ENCODE results near the gene TMEM129.
A peak's percentile ranks its signal among the peaks of the same experiment; 100 is the strongest.

Gene TMEM129

DNA sequence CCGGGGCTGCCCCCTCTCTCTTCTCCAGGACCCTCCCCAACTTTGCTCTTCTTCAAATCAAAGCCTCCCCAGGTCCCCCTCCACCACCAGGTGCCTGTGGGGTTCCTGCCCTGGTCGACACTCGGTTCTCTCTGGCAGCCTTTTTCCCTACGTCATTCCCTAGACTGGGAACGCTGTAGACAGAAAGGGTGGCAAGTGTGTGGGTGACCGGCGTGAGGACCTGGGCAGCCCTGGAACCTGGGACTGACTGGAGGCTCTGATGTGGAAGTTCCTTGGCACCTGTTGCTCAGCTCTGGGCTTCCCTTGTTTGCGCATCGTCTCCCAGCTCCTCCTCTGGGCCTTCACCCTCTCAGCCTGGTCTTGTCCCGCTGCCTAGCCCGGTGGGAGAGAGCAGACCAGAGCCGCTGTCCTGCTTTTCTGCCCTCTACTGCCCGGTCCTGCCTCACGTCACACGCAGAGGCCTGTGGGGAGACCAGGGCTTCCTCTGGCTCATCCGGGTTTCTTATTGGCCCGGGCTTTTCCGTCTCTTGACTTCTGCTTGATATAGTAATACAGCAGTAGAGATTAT lies 1.5 kb upstream of the TMEM129 start:
- Mint-ChIP-seq H3K27me3 (no peaks in the 10 kb centered on the region), H3K27ac (peak overlapping the region; percentile 99), H3K36me3 (peaks cover 9% of the 10 kb centered on the region), H3K4me1 (ENCODE audit: low read depth) (peaks cover 57% of the 10 kb centered on the region), H3K4me3 (peak overlapping the region; percentile 95), H3K9me3 (ENCODE audit: low read depth) (no peaks in the 10 kb centered on the region)

DNA sequence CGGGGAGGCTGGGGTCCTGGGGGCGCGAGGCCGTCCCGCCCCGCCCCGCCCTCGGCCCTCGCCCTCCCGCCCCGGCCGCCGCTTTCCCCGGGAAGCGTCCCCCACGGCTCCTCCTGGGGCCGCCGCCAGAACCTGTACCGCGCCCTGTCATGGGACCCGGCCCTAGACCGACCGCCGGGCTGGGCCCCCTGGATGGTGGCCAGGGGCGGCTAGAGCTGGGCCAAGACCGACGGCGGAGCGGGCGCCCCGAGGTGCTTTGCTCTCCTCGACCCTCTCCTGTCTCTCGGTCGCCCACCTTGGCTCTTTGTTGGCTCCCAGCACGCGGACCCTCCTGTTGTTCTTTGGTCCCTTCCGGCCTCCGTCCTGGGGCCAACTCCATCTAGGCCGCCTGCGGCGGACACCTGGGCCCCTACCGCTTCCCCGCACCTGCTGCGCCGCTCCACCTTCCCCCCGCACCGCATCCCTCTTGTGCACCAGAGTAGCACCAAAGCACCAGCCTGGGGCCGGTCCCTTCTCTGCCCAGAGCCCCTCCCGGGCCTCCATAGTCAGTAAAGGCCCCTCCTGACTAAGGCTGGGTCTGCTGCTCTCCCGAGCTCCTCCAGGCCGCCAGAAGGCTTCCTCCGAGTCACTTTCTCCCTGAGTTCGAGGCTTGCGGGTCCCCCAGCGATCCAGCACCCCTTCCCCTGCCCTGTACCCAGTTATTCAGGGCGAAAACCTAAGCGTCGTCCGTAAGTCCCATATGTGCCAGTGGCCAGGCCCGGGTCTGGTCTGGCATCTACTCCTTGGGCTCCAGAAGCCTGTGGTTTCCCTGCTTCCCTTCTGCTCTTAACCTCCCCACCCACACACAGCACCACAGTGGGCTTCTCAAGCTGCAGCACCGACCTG lies 785 bp upstream of the TMEM129 start:
- no peaks in the 10 kb centered on the region for H3K9me3 Mint-ChIP-seq (ENCODE audit: low read depth)
- no peaks in the 10 kb centered on the region for H3K27me3 Mint-ChIP-seq
- H3K4me1 Mint-ChIP-seq (ENCODE audit: low read depth): peaks cover 54% of the 10 kb centered on the region
- H3K36me3 Mint-ChIP-seq: peaks cover 9% of the 10 kb centered on the region
- peak overlapping the region; percentile 95 for H3K4me3 Mint-ChIP-seq
- peak overlapping the region; percentile 99 for H3K27ac Mint-ChIP-seq

DNA sequence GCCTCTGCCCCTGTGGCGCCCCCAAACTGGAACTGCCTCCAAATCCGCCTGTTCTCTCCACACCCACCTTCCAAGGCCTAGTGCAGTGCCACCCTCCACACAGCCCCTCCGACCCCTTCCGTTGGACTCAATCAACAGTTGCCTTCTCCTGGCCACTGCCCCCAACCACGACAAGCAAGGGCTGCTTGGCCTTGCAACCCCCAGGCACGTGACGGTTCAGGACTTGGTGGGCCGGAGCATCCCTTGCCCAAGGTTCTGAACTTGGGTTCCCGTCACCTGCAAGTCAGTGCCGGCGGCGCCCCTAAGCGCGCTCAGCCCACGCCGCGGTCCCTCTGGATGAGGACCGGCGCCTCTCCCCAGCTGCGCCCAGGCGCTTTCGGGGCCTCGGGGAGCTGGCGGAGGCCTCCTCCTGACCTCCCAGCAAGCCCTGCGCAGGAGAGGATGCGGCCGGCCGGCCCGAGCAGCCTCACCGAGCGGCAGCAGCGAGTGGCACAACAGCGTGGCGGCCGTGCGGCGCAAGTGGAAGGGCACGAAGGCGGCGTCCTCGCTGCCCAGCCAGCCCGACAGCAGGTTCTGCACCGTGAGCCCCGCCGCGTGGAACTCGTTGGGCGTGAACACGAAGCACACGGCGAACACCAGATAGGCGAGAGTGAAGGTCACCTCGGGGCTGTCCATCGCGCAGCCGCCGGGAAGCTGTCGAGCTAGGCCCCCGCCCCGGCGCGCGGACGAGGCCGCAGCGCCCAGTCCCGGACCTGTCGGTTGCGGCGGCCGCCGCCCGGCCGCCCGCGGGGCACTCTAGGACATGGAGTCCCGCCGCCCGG lies 750 bp downstream of the TMEM129 start:
- no peaks in the 10 kb centered on the region for H3K27me3 Mint-ChIP-seq
- H3K27ac Mint-ChIP-seq: peak overlapping the region; percentile 92
- no peaks in the 10 kb centered on the region for H3K9me3 Mint-ChIP-seq (ENCODE audit: low read depth)
- H3K4me1 Mint-ChIP-seq (ENCODE audit: low read depth): peaks cover 50% of the 10 kb centered on the region
- H3K36me3 Mint-ChIP-seq: peaks cover 5% of the 10 kb centered on the region
- peak overlapping the region; percentile 94 for H3K4me3 Mint-ChIP-seq

DNA sequence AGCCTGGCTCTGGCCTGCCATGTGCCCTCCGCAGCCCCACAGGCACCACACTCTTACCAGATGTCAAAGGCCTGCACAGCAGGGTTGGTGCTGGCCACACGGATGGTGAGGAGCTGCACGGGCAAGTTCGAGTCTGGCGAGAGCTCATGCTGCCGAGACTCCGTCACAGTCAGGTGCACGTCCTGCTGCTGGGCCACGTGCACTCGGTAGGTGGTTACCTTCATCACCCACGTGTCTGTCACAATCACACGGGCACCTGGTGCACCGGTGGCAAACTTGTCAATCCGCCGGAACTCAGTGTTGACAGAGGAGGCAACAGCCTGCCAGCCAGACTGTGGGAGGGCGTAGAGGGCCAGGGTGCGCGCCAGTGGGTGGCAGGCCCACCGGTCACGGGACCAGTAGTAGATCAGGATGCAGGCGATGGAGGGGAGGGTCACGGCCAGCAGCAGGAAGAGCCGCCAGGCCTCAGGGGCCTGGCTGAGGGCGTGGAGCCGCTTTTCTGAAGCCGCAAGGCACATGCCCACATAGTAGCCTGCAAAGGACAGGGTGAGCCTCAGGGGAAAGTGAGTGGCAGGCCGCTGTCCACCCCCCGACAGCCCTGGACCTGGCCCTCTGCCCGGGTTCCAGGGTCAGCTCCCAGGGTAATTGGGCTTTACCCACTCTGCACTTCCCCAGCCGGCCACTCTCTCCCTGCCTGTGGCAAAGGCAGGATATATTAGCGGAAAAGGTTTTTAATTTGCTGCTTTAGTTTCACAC lies 2.9 kb downstream of the TMEM129 start:
- Mint-ChIP-seq H3K27me3 (no peaks in the 10 kb centered on the region), H3K4me3 (peak overlapping the region; percentile 94), H3K36me3 (peaks cover 4% of the 10 kb centered on the region), H3K27ac (no peak overlapping the region), H3K9me3 (ENCODE audit: low read depth) (no peaks in the 10 kb centered on the region), H3K4me1 (ENCODE audit: low read depth) (peaks cover 48% of the 10 kb centered on the region)

DNA sequence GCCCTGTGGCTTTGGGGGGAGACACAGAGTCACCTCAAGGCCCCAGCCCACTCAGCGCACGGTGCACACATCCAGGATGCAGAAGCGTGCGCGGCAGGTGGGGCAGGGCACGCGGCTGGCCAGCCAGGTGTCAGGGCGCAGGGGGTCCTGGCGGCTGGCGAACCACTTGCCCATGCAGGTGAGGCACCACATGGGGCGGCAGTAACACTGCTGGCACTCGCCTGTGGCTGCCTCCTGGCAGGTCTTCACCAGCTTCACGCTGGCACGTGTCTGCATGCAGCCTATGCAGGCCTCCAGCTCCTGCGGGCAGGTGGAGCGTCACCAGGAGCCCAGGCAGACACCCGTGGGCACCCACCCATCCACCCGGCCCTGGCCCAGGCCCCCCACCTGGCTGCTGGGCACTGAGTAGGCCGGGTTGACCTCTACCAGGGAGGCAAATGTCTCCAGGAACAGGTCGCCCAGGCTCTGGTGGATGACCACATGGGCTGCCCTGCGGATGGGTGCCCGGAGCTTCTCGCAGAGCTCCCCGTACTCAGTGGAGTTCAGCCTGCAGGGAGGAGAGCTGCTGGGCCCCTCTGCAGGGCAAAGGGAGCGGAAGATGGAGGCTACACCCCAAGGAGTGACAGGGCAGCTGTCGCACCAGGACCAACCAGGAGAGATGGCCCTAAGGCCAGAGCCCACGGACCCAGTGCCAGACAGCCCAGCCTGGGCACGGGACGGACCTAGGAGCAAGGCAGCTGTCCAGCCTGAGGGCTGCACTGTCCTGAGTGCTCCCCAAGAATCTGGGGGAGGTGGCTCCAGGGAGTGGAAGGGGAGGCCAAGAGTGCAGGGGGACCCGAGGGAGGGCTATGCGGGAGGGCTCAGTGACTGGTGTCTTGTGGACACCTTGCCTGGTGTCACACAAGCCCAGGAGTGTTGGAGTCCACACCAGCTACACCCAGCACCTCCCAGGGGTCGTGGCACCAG lies 3.7 kb downstream of the TMEM129 start:
- no peak overlapping the region for H3K4me3 Mint-ChIP-seq
- H3K36me3 Mint-ChIP-seq: no peaks in the 10 kb centered on the region
- H3K9me3 Mint-ChIP-seq (ENCODE audit: low read depth): no peaks in the 10 kb centered on the region
- H3K27ac Mint-ChIP-seq: no peak overlapping the region
- H3K4me1 Mint-ChIP-seq (ENCODE audit: low read depth): peaks cover 39% of the 10 kb centered on the region
- no peaks in the 10 kb centered on the region for H3K27me3 Mint-ChIP-seq

DNA sequence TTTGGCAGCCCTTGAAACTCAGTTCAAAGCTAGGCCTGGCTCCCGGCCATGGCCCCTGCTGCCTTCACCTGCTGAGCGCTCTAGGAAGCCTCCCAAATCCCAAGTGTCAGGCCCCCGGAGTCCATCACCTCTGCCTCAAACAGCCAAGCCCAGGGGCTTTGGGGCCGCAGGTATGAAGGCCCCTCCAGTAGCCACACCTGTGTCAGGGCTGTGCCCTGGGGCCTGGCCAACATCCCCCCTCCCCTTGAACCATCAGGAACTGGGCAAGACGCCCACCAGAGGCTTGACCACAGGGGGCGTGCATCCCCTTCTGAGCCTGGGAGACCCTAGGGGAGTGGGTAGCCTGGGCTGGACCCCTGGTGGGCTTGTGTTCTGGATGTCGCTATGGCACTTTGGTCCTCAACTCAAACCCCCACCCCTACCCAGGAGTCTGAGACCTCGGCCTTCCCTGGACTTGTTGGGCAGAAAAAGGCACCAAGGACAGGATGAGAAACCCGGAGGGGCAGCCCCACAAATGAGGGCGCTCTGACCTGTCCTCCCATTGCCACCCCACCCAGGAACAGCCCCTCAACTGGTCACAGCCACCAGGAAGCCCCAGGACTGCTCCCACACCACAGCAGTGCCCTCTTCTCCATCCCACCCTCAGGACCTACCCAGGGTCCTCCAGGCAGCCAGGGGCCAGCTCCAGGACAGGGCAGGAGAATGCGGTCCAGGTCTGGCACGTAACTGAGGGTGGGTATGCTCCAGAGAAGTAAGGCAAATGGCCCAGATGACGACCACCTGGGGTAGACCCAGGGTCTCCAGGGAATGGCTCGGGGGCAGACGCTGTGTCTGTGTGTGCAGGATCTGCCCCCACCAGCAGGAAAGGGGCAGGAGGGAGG lies 4.8 kb downstream of the TMEM129 start:
- Mint-ChIP-seq H3K36me3 (peaks cover 2% of the 10 kb centered on the region), H3K4me3 (no peak overlapping the region)

DNA sequence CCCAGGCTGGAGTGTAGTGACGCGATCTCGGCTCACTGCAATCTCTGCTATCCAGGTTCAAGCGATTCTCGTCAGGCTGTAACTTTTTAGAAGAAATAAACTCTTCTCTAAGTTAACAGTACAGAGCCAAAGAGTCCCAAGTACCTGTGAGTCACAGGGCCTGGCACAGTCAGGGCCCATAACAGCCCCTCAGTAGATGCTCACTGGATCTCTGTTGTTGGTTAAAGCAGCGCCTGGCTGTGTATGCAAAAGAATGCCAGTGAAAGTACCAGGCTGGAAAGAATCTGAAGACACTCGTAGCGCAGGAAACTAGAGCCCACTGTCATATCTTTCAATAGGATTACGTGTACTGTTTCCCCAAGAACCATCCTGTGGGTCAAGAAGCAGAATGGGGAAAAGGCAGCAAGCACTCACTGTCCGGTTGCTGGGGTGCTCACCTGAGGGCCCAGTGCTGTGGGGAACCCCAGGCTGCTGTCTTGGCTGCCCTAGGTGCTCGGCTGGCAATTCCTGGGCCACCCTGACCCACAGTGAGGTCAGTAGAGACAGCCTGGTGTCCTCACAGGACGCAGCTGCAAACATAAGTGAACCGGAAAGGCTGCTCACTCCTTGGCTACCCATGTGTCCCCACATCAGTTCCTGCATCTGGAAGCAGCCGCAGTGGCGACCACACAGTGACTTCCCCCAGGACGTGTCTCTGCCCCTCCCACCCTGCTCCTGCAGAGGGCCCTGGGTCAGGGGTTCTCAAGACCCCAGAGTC lies 5.9 kb downstream of the TMEM129 start:
- no peaks in the 10 kb centered on the region for H3K27me3 Mint-ChIP-seq
- peaks cover 41% of the 10 kb centered on the region for H3K4me1 Mint-ChIP-seq (ENCODE audit: low read depth)
- H3K9me3 Mint-ChIP-seq (ENCODE audit: low read depth): no peaks in the 10 kb centered on the region
- H3K27ac Mint-ChIP-seq: peak overlapping the region; percentile 64
- peak overlapping the region; percentile 99 for H3K4me3 Mint-ChIP-seq
- peaks cover 8% of the 10 kb centered on the region for H3K36me3 Mint-ChIP-seq

More for the DNA sequence above, 4.8 kb downstream of the TMEM129 start:
- peaks cover 34% of the 10 kb centered on the region for H3K4me1 Mint-ChIP-seq (ENCODE audit: low read depth)
- no peaks in the 10 kb centered on the region for H3K27me3 Mint-ChIP-seq
- H3K27ac Mint-ChIP-seq: no peak overlapping the region
- H3K9me3 Mint-ChIP-seq (ENCODE audit: low read depth): no peaks in the 10 kb centered on the region

DNA sequence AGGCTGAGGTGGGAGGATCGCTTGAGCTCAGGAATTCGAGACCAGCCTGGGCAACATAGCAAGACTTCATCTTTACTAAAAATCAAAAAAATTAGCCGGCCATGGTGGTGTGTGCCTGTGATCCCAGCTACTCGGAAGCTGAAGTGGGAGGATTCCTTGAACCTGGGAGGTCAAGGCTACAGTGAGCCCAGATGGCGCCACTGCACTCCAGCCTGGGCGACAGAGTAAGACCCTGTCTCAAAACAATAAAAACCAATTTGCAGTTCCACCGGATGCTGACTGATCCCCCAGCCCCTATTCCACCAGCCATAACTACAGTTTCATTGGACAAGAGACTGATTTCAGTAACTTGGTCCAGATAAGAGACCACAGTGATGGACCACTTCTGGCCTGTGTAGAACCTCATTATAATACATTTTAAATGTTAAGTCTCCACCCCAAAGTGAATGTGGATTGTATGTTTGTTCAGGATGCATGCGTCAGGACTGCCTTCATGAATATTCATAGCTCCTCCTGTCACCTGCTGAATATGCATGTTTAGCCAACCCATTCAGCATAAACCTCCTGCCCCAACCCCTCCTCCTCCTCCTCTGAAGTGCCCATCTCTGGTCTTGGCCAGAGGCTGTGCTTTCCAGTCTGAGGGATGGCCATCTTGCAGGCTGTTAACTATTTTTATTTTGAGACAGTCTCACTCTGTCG lies 6.7 kb downstream of the TMEM129 start:
- Mint-ChIP-seq H3K4me1 (ENCODE audit: low read depth) (peaks cover 42% of the 10 kb centered on the region), H3K4me3 (peak overlapping the region; percentile 99), H3K27ac (peak overlapping the region; percentile 98), H3K9me3 (ENCODE audit: low read depth) (no peaks in the 10 kb centered on the region), H3K27me3 (no peaks in the 10 kb centered on the region), H3K36me3 (peaks cover 11% of the 10 kb centered on the region)

DNA sequence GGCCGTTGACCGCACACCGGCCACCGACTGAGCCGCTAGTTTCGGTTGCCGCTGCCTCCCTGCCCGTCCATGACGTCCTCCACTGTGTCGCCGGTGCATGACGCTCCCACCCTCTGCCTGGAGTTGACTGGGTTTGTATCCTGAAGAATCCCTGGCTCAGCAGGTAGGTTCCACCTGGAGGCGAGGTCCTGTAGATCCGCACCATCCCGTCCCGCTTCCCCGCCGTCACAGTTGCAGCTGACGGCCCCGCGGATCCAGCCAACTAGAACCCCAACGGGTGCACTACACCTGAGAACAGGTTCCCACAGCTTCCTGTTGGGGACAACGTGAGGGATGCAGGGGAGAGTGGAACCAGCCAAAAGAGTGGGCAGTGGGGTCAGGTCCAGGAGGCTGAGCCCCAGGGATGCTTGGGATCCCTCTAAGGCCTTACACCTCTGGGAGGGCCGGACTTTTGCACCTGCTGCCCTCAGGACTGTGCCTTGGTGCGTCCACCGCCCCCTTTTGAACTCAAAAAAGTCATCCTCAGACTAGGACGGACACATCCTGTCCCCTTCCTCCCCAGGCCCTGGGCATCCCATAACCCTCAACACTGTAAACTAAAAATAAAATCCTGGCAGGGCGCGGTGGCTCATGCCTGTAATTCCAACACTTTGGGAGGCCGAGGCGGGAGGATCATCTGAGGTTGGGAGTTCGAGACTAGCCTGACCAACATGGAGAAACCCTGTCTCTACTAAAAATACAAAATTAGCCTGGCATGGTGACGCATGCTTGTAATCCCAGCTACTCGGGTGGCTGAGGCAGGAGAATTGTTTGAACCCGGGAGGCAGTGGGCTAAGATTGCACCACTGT lies 7.9 kb downstream of the TMEM129 start:
- peak overlapping the region; percentile 98 for H3K27ac Mint-ChIP-seq
- no peaks in the 10 kb centered on the region for H3K27me3 Mint-ChIP-seq
- H3K4me1 Mint-ChIP-seq (ENCODE audit: low read depth): peaks cover 48% of the 10 kb centered on the region
- H3K9me3 Mint-ChIP-seq (ENCODE audit: low read depth): no peaks in the 10 kb centered on the region
- H3K4me3 Mint-ChIP-seq: peak overlapping the region; percentile 99
- peaks cover 11% of the 10 kb centered on the region for H3K36me3 Mint-ChIP-seq

DNA sequence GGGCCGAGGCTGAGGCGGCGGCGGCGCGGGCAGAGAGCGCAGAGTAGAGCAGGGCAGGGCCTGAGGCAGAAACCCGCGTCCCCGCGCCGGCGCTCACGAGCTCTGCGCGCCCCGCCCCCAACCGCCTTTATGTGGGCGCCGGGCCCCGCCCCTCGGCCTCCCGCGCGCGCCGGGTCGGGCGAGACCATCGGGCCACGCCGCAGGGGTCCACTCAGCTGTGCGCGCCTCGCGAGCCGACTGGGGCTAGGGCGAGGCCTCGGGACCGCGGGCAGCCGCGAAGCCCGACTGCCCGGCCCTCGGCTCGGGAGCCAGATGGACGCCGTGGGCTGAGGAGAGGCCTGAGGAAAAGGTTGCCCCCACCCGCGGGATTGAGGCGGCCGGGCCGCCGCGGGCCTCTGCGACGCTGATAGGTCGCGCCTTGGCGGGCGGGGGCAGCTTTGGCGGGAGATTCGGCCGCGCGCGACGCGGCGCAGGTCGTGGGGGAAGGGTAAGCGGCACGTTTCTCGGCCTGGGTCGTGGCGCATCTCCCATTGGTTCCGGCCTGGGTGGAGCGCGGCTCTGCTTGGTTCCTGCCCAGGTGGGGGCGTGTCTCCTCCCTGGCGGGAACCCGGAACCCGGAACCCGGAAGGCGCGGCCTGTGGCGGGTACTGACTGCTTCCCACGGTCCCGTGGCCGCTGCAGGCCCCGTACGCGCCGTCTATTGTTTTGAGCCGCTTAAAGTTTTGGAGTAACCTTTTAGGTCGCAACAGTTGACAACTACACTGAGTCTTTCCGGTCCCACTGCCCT lies 8.7 kb downstream of the TMEM129 start, which contains the start of gene SLBP:
Gene SLBP, minus strand, starts transcription at position 104 of the 787 bp plus-strand sequence. CDS start 131 bp downstream, outside the sequence.
- H3K9me3 Mint-ChIP-seq (ENCODE audit: low read depth): no peaks in the 10 kb centered on the region
- peak within 1 kb of the TSS; percentile 98 for H3K27ac Mint-ChIP-seq
- peaks cover 13% of the 10 kb centered on the region for H3K36me3 Mint-ChIP-seq
- no peaks in the 10 kb centered on the region for H3K27me3 Mint-ChIP-seq
- peak within 1 kb of the TSS; percentile 99 for H3K4me3 Mint-ChIP-seq
- peaks cover 52% of the 10 kb centered on the region for H3K4me1 Mint-ChIP-seq (ENCODE audit: low read depth)

Measured in activated naive CD8-positive, alpha-beta T cell (primary cell).